GM12874 (cell line): ENCODE measurements around the gene CYSRT1.

Experiments
- CTCF ChIP-seq: IDR thresholded peaks from 2 replicates; pipeline ENCODE4 v1.5.1; 2011; ENCODE audit warnings: low read depth, mild to moderate bottlenecking, control low read depth, low read length, moderate library complexity; ENCODE audit not compliant: insufficient read depth

CYSRT1 gene

GRCh38 chr9:137198051-137198901 is 26.7 kb upstream of the CYSRT1 start:
- TF ChIP-seq CTCF, result no peak

GRCh38 chr9:137198902-137199283 is 26.1 kb upstream of the CYSRT1 start:
- no peak for TF ChIP-seq CTCF

- no peak for TF ChIP-seq CTCF
Observed at GRCh38 chr9:137199411-137200121, 25.4 kb upstream of the CYSRT1 start.

GRCh38 chr9:137200311-137201204 is 24.4 kb upstream of the CYSRT1 start, which contains the start of gene TPRN:
Gene TPRN (minus strand): TSS chr9:137200741. CDS start chr9:137200711, 30 bp downstream.
- no peak for TF ChIP-seq CTCF

- TF ChIP-seq CTCF, result no peak
Observed at GRCh38 chr9:137201205-137201868, 23.6 kb upstream of the CYSRT1 start.

- TF ChIP-seq CTCF, result no peak
Observed at GRCh38 chr9:137202966-137203365, 22.0 kb upstream of the CYSRT1 start.
